Measurements from ENCODE around the gene KLHL25. TPM values are rescaled to one million over a fixed set of nuclear protein-coding genes. Genes with fewer than 3 reads are reported as not detected.

KLHL25 gene
- total RNA-seq, 1 donor from 2014 or later = 2.0 TPM

DNA sequence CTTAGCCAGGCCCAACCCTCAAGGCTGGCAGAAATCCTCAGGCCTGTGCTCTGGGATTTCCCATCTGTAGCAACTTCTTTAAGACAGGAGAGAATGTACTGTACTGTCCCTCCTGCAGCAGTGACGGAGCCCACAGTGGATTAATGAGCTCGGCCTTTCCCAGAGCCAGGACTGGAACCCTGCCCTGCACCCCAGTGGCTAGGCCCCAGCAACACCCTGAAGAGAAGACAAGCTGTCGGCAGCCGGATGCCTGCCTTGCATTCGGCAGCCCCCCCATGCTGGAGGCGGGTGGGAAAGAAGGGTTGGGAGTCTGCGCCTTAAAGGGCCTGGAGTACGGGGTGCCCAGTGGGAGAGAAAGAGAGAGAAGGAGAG is 32.0 kb downstream of the KLHL25 start:
- intact Hi-C loops (cut with micrococcal nuclease) = no loop called here
- POLR2A ChIA-PET = no interaction called here

DNA sequence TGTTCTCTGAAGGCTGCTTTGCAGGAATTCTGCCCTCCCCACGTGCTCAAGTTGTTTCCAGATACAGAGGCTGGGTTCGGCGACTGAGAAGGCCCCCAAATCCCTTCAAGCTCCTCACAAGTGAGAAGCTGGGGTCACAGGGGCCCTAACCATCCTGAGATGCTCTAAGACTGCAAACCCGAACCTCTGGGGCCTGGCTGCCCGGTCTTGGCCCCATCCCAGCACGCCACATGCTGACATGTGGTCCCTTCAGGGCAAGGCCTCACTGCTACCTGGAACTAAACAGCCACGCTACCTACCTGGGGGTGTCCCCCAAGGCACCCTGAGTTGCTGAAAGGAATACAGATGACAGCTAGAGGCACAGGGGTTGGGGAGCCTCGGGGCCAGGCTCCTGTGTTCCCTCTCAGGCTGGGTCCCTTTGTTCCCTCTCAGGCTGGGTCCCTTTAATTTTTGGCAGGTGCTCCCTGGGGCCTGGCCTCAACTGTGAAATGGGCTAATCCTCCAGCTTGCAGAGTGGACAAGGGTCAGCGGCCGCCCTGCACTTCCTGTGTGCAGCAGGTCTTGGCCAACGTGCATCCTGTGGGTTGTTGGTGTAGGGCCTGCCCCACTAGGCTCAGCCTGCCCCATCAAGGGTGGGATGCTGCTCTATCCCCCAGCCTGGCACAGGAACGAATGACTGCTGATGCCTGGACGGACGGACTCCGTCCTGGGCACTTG is 32.5 kb downstream of the KLHL25 start:
- no peak overlapping the region for H3K27ac Mint-ChIP-seq
- no peaks in the 10 kb centered on the region for H3K9me3 Mint-ChIP-seq
- POLR2A ChIA-PET = no interaction called here
- H3K4me1 Mint-ChIP-seq = no peaks in the 10 kb centered on the region
- ATAC-seq (ENCODE audit: low read depth) (no peak), DNase-seq (no peak)
- no peak overlapping the region for H3K4me3 Mint-ChIP-seq
- CTCF ChIA-PET = no interaction called here
- intact Hi-C loops (cut with micrococcal nuclease) = no loop called here
- peaks cover 2% of the 10 kb centered on the region for H3K36me3 Mint-ChIP-seq (ENCODE audit: low read depth)
- H3K27me3 Mint-ChIP-seq = no peaks in the 10 kb centered on the region
- TF ChIP-seq, protein P1, sequence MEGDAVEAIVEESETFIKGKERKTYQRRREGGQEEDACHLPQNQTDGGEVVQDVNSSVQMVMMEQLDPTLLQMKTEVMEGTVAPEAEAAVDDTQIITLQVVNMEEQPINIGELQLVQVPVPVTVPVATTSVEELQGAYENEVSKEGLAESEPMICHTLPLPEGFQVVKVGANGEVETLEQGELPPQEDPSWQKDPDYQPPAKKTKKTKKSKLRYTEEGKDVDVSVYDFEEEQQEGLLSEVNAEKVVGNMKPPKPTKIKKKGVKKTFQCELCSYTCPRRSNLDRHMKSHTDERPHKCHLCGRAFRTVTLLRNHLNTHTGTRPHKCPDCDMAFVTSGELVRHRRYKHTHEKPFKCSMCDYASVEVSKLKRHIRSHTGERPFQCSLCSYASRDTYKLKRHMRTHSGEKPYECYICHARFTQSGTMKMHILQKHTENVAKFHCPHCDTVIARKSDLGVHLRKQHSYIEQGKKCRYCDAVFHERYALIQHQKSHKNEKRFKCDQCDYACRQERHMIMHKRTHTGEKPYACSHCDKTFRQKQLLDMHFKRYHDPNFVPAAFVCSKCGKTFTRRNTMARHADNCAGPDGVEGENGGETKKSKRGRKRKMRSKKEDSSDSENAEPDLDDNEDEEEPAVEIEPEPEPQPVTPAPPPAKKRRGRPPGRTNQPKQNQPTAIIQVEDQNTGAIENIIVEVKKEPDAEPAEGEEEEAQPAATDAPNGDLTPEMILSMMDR (IDR thresholded peaks at IDR 0.05) = no peak

More for the DNA sequence above, 32.0 kb downstream of the KLHL25 start:
- H3K4me1 Mint-ChIP-seq = no peaks in the 10 kb centered on the region
- H3K27ac Mint-ChIP-seq = no peak overlapping the region
- no peaks in the 10 kb centered on the region for H3K9me3 Mint-ChIP-seq
- CTCF ChIA-PET = no interaction called here
- no peaks in the 10 kb centered on the region for H3K27me3 Mint-ChIP-seq
- peaks cover 2% of the 10 kb centered on the region for H3K36me3 Mint-ChIP-seq (ENCODE audit: low read depth)
- no peak overlapping the region for H3K4me3 Mint-ChIP-seq
- no peak for ATAC-seq (ENCODE audit: low read depth)
- DNase-seq = no peak
- TF ChIP-seq, protein P1 (IDR thresholded peaks at IDR 0.05) = no peak

DNA sequence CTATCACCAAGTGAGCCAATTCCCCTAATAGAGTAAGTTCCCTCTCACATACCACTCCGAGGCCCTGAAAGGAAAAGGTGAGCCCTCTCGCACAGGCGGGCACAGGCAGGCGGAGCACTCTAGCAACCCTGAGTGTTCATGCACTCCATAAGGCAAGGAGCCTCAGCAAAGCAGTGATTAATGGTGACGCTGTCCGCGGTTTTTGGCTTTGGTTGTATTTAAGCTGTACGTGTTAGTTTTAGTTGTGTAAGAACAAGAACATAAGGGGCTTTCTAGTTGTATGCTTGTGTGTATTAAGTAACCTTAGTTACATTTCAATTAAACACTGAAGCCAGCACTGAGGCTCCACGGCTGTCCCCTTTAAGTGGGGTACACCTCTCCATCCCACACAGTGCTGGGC is 33.1 kb downstream of the KLHL25 start:
- CTCF ChIA-PET = no interaction called here

DNA sequence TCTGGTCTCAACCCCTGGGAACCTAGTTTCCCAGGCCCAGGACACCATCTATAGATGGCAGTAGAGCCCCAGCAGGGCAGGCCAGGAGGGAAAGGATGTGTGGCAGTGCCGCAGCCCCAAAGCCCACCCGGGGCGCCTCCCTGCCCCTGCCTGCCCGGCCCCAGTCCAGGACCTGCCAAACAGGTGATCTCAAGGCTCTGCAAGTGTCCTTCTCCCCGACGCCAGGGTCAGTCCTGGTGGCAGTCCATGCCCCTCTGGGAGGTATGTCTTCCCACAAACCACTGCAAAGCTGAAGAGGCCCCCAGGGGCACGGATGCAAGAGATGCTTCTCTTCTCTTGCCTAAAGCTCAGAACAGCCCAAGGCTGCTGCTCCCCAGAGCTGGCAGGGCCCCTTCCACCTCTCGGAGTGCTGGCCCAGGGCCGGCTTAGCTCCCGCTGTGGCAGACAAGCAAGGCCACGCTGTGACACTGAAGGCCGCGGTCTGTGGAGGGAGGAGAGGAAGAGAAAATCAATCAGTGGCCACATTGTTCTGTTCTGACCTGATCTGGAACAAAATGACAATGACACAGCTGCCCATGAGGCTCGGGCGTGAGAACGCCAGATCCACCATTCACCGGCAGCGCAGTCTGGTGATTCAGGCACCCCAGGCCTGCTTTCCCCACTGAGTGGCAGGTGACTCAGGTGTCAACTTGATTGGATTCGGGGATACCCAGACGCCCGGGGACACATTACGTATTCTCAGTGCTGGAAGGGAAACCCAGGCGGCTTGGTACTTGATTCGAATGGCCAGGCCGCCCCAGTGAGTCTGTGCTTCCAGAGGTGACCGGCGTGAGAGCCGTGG is 34.0 kb downstream of the KLHL25 start:
- Mint-ChIP-seq H3K4me3 (no peak overlapping the region), H3K27ac (no peak overlapping the region), H3K9me3 (no peaks in the 10 kb centered on the region), H3K27me3 (no peaks in the 10 kb centered on the region), H3K36me3 (ENCODE audit: low read depth) (peaks cover 2% of the 10 kb centered on the region), H3K4me1 (no peaks in the 10 kb centered on the region)
- ChIA-PET CTCF (no interaction called here), POLR2A (no interaction called here)
- no peak for DNase-seq
- TF ChIP-seq, protein P1 (IDR thresholded peaks at IDR 0.05) = no peak
- intact Hi-C loops (cut with micrococcal nuclease) = no loop called here
- ATAC-seq (ENCODE audit: low read depth) = no peak

More for the DNA sequence above, 33.1 kb downstream of the KLHL25 start:
- no peak overlapping the region for H3K27ac Mint-ChIP-seq
- H3K36me3 Mint-ChIP-seq (ENCODE audit: low read depth) = peaks cover 2% of the 10 kb centered on the region
- no peak overlapping the region for H3K4me3 Mint-ChIP-seq
- ATAC-seq (ENCODE audit: low read depth) = no peak
- intact Hi-C loops (cut with micrococcal nuclease) = no loop called here
- POLR2A ChIA-PET = no interaction called here
- TF ChIP-seq, protein P1 (IDR thresholded peaks at IDR 0.05) = no peak
- DNase-seq = no peak
- H3K9me3 Mint-ChIP-seq = no peaks in the 10 kb centered on the region
- H3K4me1 Mint-ChIP-seq = no peaks in the 10 kb centered on the region
- H3K27me3 Mint-ChIP-seq = no peaks in the 10 kb centered on the region

DNA sequence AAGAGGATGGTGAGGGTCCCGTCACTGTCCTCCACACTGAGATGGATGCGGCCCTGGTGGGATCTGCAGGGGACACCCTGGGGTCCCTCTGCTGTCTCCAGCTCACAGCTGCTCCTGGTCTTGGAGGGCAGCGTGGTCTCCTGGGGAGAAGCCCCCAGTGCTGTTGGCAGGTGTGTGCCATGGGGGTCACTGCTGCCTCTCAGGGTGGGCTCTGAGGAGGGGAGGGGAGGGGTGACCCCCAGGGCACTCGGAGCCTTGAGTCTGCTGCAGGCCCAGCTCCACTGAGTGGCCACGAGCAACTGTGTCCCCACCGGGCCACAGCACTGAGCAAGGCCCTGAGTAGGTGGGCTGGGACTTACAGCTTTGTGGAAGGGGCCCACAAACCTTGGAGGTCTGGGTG is 34.7 kb downstream of the KLHL25 start:
- Mint-ChIP-seq H3K27me3 (no peaks in the 10 kb centered on the region), H3K9me3 (no peaks in the 10 kb centered on the region), H3K4me1 (no peaks in the 10 kb centered on the region), H3K36me3 (ENCODE audit: low read depth) (peaks cover 2% of the 10 kb centered on the region), H3K27ac (no peak overlapping the region), H3K4me3 (no peak overlapping the region)
- ATAC-seq (ENCODE audit: low read depth) (no peak), DNase-seq (no peak)
- CTCF ChIA-PET = no interaction called here
- TF ChIP-seq, protein P1 (IDR thresholded peaks at IDR 0.05) = no peak
- intact Hi-C loops (cut with micrococcal nuclease) = no loop called here
- POLR2A ChIA-PET = no interaction called here

Data from activated B cell treated with CpG ODN at 0.5 μM for 24 hours (primary cell).